CD4-positive, alpha-beta T cell treated with Interleukin-17A for 1 hour (primary cell): ENCODE measurements around the gene RAB3B.

Source experiments
- DNase-seq: peaks from one replicate; pipeline ENCODE4 v3.0.0-alpha.2; 2020

Gene RAB3B

GRCh38 chr1:51955797-51956527 lies 34.5 kb downstream of the RAB3B start:
- no peak for DNase-seq

DNA sequence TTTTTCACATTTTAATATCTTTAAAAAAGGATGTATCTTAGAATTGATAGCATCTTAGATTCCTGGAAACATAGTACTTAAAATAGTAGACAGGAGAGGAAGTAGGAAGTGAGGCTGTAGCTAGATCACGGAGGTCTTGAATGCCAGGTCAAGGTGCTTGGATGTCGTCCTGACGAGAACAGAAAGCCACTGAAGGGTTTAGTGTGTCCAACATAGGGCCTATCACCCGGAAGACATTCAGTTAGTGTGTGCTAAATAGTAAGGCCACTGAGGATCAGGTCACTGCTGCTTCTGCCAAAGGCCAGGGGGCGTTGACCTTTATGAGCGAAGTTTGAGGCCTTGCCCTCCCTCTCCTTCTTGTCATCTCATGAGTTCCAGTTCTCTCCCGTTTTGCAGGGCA lies 35.7 kb downstream of the RAB3B start:
- no peak for DNase-seq

- no peak for DNase-seq
Observed at GRCh38 chr1:51953079-51953478, 37.4 kb downstream of the RAB3B start.

- DNase-seq: no peak
Observed at GRCh38 chr1:51952638-51953037, 37.9 kb downstream of the RAB3B start.

DNA sequence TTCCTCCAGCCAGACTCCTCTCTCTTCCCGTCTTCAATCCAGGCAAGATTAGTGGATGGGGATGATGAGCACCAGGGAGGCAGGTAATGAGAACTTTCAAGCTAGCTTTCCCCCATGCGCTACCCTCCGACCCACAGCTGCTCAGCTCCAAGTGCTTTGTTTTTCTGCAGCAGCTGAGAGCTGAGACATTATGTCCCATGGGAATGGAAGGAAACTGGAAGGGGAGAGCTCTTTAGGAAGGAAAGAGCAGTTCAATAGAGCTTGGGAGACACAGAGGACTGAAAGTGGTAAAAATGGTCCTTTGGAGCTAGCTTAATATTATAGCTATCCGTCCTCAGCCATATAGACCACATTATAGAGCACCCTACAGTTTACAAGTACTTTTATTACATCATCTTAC lies 39.8 kb downstream of the RAB3B start:
- no peak for DNase-seq

GRCh38 chr1:51949014-51949702 lies 41.3 kb downstream of the RAB3B start:
- DNase-seq: no peak

DNA sequence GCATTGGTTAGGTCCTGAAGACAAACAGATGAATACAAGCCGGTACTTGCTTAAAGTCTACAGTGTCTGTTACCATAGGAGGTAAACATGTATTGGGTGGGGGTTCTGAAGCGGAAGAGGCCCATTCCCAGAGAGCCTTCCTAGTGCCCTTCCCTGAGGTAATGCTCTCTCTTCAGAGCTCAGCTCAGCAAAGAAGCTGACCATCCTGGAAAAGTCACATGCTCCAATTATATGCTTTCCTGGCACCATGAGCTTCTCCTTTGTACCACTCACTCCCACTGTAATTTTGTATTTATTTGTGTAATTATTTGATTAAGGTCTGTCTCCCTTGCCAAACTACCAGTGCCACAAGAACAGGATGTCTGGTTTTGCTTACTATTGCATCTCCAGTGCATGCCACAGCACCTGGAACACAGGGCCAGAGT lies 42.0 kb downstream of the RAB3B start:
- DNase-seq: no peak

GRCh38 chr1:51946300-51946699 lies 44.2 kb downstream of the RAB3B start:
- DNase-seq: no peak

DNA sequence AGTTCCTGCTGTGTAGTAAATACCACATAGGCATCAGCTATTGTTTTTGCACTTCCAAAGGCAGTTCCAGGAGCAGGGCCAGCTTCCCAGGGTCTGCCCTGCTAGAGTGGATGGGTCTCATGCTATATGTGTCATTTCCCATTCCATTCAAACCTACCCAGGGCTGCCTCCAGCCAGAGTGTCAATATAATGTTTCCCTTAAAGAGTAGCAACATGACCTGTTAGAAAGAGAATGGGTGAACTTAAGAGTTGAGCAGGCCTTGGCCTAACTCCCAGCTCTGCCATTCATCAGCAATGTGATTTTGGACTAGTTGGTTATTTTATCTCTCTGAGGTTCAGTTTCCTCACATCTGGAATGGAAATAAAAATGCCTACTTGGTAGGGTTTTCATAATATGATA lies 44.9 kb downstream of the RAB3B start:
- no peak for DNase-seq

GRCh38 chr1:51942281-51942680 lies 48.2 kb downstream of the RAB3B start:
- no peak for DNase-seq

- DNase-seq: no peak
Observed at GRCh38 chr1:51941528-51941927, 49.0 kb downstream of the RAB3B start.

GRCh38 chr1:51937112-51937511 lies 53.4 kb downstream of the RAB3B start:
- DNase-seq: no peak

GRCh38 chr1:51936531-51936930 lies 54.0 kb downstream of the RAB3B start:
- no peak for DNase-seq

GRCh38 chr1:51933344-51933743 lies 57.2 kb downstream of the RAB3B start:
- DNase-seq: no peak

- no peak for DNase-seq
Observed at GRCh38 chr1:51930329-51930728, 60.2 kb downstream of the RAB3B start.

GRCh38 chr1:51928896-51929295 lies 61.6 kb downstream of the RAB3B start:
- no peak for DNase-seq

DNA sequence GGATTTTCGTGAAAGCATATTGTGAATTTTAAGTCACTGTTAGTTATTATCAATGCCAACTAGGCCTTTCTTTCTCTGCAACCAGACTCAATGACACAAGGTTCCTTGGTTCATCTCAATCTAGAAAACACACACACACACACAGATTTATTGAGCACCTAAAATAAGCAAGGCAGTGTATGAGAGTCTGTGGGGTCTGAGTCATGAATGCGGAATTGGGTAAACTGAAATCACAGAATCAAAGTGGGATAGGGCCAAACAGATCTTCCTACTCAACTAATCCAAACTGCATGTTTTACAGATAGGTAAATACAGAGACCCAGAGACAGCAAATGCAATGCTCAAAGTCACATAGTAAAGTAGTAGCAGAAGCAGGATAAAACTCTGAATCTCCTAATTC lies 63.5 kb downstream of the RAB3B start:
- DNase-seq: no peak

GRCh38 chr1:51926171-51926812 lies 64.2 kb downstream of the RAB3B start:
- DNase-seq: no peak

GRCh38 chr1:51924455-51924854 lies 66.0 kb downstream of the RAB3B start:
- no peak for DNase-seq

DNA sequence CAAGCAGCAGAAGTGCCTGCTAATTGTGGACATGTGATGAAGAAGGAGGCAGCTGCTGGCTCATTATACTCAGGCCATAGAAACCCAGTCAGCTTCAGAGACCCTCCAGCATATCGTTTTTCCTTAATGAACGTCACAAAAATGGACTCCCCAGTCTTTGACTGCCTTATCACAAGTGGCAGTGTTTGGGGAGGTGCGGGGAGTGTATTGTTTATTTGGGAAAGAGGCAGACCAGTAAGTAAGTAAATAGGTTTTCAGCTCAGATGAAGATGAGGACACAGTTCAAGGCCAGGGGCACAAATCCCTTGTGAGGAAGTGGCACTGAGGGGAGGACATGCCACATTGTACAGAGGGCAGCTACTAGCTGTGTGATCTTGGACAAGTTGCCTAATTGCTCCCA lies 68.5 kb downstream of the RAB3B start:
- DNase-seq: no peak

DNA sequence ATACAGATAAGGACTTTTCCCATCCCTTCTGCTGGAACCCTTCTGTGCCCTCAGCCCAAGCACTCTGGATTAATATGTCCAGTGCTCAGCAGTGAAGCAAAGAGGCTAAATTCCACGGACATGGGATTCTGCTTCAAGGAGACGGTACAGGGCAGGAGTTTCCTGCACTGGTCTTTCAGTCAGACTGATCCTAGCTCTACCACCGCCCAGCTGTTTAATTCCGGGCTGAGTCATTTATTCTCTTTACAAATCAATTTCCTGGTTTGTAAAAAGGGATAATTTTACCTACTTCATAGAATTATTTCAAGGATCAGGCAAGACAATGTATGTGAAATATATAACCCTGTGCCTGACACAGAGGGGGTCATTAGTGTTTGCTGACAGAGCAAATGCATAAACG lies 70.4 kb downstream of the RAB3B start:
- DNase-seq: no peak

GRCh38 chr1:51919684-51920083 lies 70.8 kb downstream of the RAB3B start:
- DNase-seq: no peak

DNA sequence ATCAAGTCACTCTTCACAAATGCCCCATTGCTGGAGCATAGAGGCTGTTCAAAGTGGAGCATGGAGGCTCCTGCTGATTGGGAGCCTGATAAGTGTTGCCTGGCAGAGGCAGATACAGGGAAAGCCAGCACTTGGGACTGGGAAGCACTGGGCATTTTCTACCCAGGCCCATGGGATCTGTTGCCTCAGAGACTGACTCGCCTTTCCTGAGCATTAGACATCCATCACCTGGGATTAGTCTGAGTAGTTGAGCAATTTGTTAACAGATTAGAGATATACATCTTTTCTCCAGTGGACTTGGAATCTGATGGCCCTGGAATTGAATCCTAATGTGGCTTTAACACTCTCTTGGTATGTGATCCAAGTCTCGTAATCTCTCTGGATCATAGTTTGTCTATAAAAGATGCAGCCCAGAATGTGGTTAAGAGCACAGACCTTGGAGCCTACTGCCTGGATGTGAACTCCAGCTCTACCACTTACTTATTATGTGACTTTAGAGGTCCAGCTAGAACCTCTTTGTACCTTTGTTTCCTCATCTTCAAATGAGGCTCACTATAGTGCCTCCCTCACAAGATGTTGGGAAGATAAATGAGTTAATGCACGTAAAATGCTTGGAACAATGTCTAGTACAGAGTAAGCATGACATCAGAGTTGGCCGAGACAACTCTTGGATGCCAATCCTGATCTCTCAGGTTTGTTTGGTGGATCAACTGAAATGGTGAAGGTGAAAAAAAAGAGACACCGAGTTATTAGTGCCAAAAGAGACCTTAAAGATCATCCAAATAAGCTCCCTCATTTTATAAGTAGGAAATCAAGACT lies 73.7 kb downstream of the RAB3B start:
- DNase-seq: no peak
